IMR-90 (cell line): ENCODE measurements around the gene IRF4. TPM values are rescaled to one million over a fixed set of nuclear protein-coding genes. Genes with fewer than 3 reads are reported as not detected.

Source experiments
- ATAC-seq: fragments of 200-7000 bp; cut with Tn5 transposase; 2 replicates; pipeline ENCODE4 v1.9.1; 2020; ENCODE audit warnings: low read depth, mild to moderate bottlenecking, moderate library complexity
- BruUV-seq: library from RNA; stranded (reverse); fragments of 400-500 nt; replicated peaks from 2 replicates; lab custom pipeline; 2021; lab: Mats Ljungman, UMichigan
- CTCF ChIA-PET: fragments of 300-600 bp; formaldehyde crosslinking; extraction: SDS; loops from one replicate; lab custom pipeline; 2021; ENCODE audit warnings: antibody characterized with exemption; lab: Yijun Ruan, JAX
- POLR2A ChIA-PET: fragments of 300-600 bp; sonication (Branson Sonifier 250); formaldehyde crosslinking; loops from one replicate; lab custom pipeline; 2022; ENCODE audit warnings: antibody characterized with exemption; ENCODE audit not compliant: unreplicated experiment; lab: Charles Lee
- DNase-seq: peaks from one replicate; pipeline ENCODE4 v3.0.0; 2013
- H2AFZ ChIP-seq: replicated peaks from 2 replicates; pipeline ENCODE3; 2013; ENCODE audit warnings: low read length, mild to moderate bottlenecking; ENCODE audit not compliant: poor library complexity
- H2AK5ac ChIP-seq: 2 replicates; pipeline ENCODE4 v1.6.1; 2013; ENCODE audit warnings: low read depth, low read length, inconsistent platforms
- H2AK9ac ChIP-seq: replicated peaks from 2 replicates; pipeline ENCODE3; 2013; ENCODE audit warnings: mild to moderate bottlenecking, low read depth, low read length, moderate library complexity; ENCODE audit not compliant: poor library complexity
- H2BK120ac ChIP-seq: 2 replicates; pipeline ENCODE4 v1.6.1; 2013; ENCODE audit warnings: low read depth, low read length, inconsistent platforms
- H2BK15ac ChIP-seq: 3 replicates; pipeline ENCODE4 v1.6.1; 2013; ENCODE audit warnings: low read depth, low read length, inconsistent platforms
- H2BK20ac ChIP-seq: 2 replicates; pipeline ENCODE4 v1.6.1; 2013; ENCODE audit warnings: low read depth, mild to moderate bottlenecking, inconsistent platforms, low read length, moderate library complexity
- H2BK5ac ChIP-seq: 2 replicates; pipeline ENCODE4 v1.6.1; 2013; ENCODE audit warnings: mild to moderate bottlenecking, low read depth, low read length, inconsistent platforms; ENCODE audit not compliant: poor library complexity, severe bottlenecking
- H3K14ac ChIP-seq: replicated peaks from 2 replicates; pipeline ENCODE4 v1.6.1; 2013; ENCODE audit warnings: low read depth, low read length, inconsistent platforms
- H3K18ac ChIP-seq: 2 replicates; pipeline ENCODE4 v1.6.1; 2013; ENCODE audit warnings: low read depth, low read length, control low read depth
- H3K23ac ChIP-seq: 2 replicates; pipeline ENCODE4 v1.6.1; 2013; ENCODE audit warnings: low read depth, low read length, inconsistent platforms
- H3K27ac ChIP-seq: 2 replicates; pipeline ENCODE4 v1.5.1; 2013; ENCODE audit warnings: mild to moderate bottlenecking, control low read depth, low read length; ENCODE audit not compliant: insufficient read depth
- H3K27me3 ChIP-seq: 2 replicates; pipeline ENCODE4 v1.6.1; 2013; ENCODE audit warnings: low read length; ENCODE audit not compliant: control insufficient read depth, insufficient read depth
- H3K36me3 ChIP-seq: 2 replicates; pipeline ENCODE4 v1.6.1; 2013; ENCODE audit warnings: low read length, mixed read lengths; ENCODE audit not compliant: control insufficient read depth, insufficient read depth
- H3K4ac ChIP-seq: 2 replicates; pipeline ENCODE4 v1.6.1; 2013; ENCODE audit warnings: low read depth, low read length, inconsistent platforms
- H3K4me1 ChIP-seq: 2 replicates; pipeline ENCODE4 v1.6.1; 2013; ENCODE audit warnings: low read length, mixed read lengths; ENCODE audit not compliant: control insufficient read depth, insufficient read depth
- H3K4me2 ChIP-seq: 2 replicates; pipeline ENCODE4 v1.6.1; 2013; ENCODE audit warnings: low read depth, mild to moderate bottlenecking, control low read depth, low read length, moderate library complexity
- H3K4me3 ChIP-seq: 2 replicates; pipeline ENCODE4 v1.5.1; 2013; ENCODE audit warnings: low read depth, mild to moderate bottlenecking, control low read depth, low read length, moderate library complexity; ENCODE audit not compliant: insufficient read depth
- H3K56ac ChIP-seq: 2 replicates; pipeline ENCODE4 v1.6.1; 2013; ENCODE audit warnings: low read length, inconsistent platforms; ENCODE audit not compliant: insufficient read depth; ENCODE audit errors: extremely low read depth
- H3K79me1 ChIP-seq, 2 experiments: 2 replicates each; pipeline ENCODE4 v1.6.1; 2013; ENCODE audit warnings: low read length in 2 of 2, inconsistent platforms in 1 of 2, low read depth in 1 of 2
- H3K9ac ChIP-seq: 2 replicates; pipeline ENCODE4 v1.6.1; 2013; ENCODE audit warnings: low read depth, low read length, control low read depth
- H3K9me1 ChIP-seq: 2 replicates; pipeline ENCODE4 v1.6.1; 2013; ENCODE audit warnings: low read length, inconsistent platforms; ENCODE audit not compliant: insufficient read depth
- H3K9me3 ChIP-seq: 2 replicates; pipeline ENCODE4 v1.6.1; 2013; ENCODE audit warnings: low read length; ENCODE audit not compliant: control insufficient read depth, insufficient read depth
- H4K20me1 ChIP-seq: 2 replicates; pipeline ENCODE4 v1.6.1; 2013; ENCODE audit warnings: low read length, inconsistent platforms; ENCODE audit not compliant: insufficient read depth
- H4K5ac ChIP-seq: 2 replicates; pipeline ENCODE4 v1.6.1; 2013; ENCODE audit warnings: mild to moderate bottlenecking, low read depth, low read length, control low read depth
- H4K8ac ChIP-seq, 2 experiments: 2 replicates each; pipeline ENCODE4 v1.6.1; 2013; ENCODE audit warnings: low read depth in 2 of 2, low read length in 2 of 2, control low read depth in 1 of 2, inconsistent platforms in 1 of 2
- H4K91ac ChIP-seq: 2 replicates; pipeline ENCODE4 v1.6.1; 2013; ENCODE audit warnings: low read depth, low read length, inconsistent platforms; ENCODE audit not compliant: insufficient read depth
- CEBPB ChIP-seq: IDR thresholded peaks from 2 replicates; pipeline ENCODE4 v1.6.1; 2012; ENCODE audit warnings: low read depth, low read length, improper control_type of control experiment
- CHD1 ChIP-seq: IDR thresholded peaks from 2 replicates; pipeline ENCODE4 v1.6.1; 2012; ENCODE audit warnings: low read depth, low read length, improper control_type of control experiment
- WGBS, 2 experiments: methylation state at CpG; one replicate each; pipeline versions ENCODE4 v1.1.5 to v1.1.7; 2013; ENCODE audit warnings: missing lambda C conversion rate in 2 of 2; ENCODE audit not compliant: insufficient read length in 1 of 2; ENCODE audit errors: extremely low coverage in 2 of 2; 5-methylcytosine and 5-hydroxymethylcytosine counted together
- dilution Hi-C: fragments of 300-500 bp; cut with HindIII; formaldehyde crosslinking; loops from one replicate; pipeline ENCODE4 v1.14.3; 2018; ENCODE audit warnings: low sequenced_read_pairs; ENCODE audit not compliant: unreplicated experiment
- in situ Hi-C: fragments of 300-500 bp; cut with MboI; formaldehyde crosslinking; loops from 3 replicates; pipeline ENCODE4 v1.14.3; 2019; ENCODE audit warnings: low sequenced_read_pairs, inconsistent platforms, mixed read lengths
- intact Hi-C: fragments of 100-400 bp; cut with micrococcal nuclease; formaldehyde crosslinking; loops from 2 replicates; pipeline ENCODE4 v1.10.0; 2022
- polyA plus RNA-seq, 3 experiments: library from polyadenylated mRNA; depleted of rRNA; stranded (reverse); fragments of >200 nt; gene quantifications; 2 replicates each; pipeline ENCODE4 v1.2.3, GENCODE V29; 2012; ENCODE audit warnings: low replicate concordance in 1 of 3
- total RNA-seq: library from RNA; depleted of rRNA; stranded (reverse); fragments of >200 nt; gene quantifications from 2 replicates; pipeline ENCODE4 v1.2.3, GENCODE V29; 2012
- TF ChIP-seq, protein P1 (sequence below): conservative IDR thresholded peaks from 2 replicates; pipeline ENCODE4 v1.5.1; 2012; ENCODE audit warnings: mild to moderate bottlenecking, low read depth, low read length, improper control_type of control experiment

Gene IRF4
- total and polyA plus RNA-seq, 2 of the 4 experiments (the other 2 are of a cell fraction), result not detected

DNA sequence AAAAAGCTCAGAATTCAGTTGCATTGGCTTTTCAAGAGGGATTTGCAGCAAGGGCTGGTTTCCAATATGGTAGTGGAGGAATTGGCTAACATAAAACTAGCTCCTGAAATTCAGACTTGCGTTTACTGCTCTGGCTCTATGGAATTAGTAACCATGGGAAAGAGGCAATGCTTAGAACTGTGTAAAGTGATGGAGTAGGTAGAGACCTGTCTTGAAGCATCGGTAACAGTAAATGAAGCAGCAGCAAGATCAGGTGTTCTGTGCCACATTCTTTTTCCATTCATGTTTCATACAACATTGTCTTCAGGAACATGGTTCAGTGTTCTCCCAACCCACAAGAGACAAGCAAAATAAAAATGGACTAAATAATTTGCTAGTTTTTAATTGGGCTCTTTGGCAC, 6.5 kb downstream of the IRF4 start:
- H3K4me1 ChIP-seq, result no peaks in the 10 kb centered on the region
- no peaks in the 10 kb centered on the region for H3K9me1 ChIP-seq
- WGBS, 2 experiments, result 50% methylated on average over 1 of the region's 2 CpGs; no CpG with 5 or more reads in 1 of the 2 experiments
- H3K4me3 ChIP-seq, result no peak overlapping the region
- no peak overlapping the region for H3K23ac ChIP-seq
- H3K4me2 ChIP-seq, result no peak overlapping the region
- no peaks in the 10 kb centered on the region for H3K9me3 ChIP-seq
- H2BK15ac ChIP-seq, result no peak overlapping the region
- H3K4ac ChIP-seq, result no peak overlapping the region
- H2BK20ac ChIP-seq, result no peak overlapping the region
- no peak overlapping the region for H4K5ac ChIP-seq
- peaks cover 68% of the 10 kb centered on the region for H3K27me3 ChIP-seq
- ChIA-PET POLR2A (no interaction called here), CTCF (interaction anchor here (1.3 kb wide), 1 partner anchor 10 kb away, joined by 7 read pairs; no protein-coding TSS in a partner anchor)
- no peaks in the 10 kb centered on the region for H3K79me1 ChIP-seq
- H2AK5ac ChIP-seq, result no peak overlapping the region
- H2BK120ac ChIP-seq, result no peak overlapping the region
- no peak overlapping the region for H3K9ac ChIP-seq
- no peak overlapping the region for H3K27ac ChIP-seq
- H3K36me3 ChIP-seq, result no peaks in the 10 kb centered on the region
- dilution Hi-C loops (no loop called here), intact Hi-C loops (no loop called here), in situ Hi-C loops (no loop called here)
- no peak overlapping the region for H3K14ac ChIP-seq
- no peaks in the 10 kb centered on the region for H4K20me1 ChIP-seq
- no peak overlapping the region for H2BK5ac ChIP-seq
- TF ChIP-seq CHD1 (no peak), CEBPB (no peak)
- TF ChIP-seq, protein P1, sequence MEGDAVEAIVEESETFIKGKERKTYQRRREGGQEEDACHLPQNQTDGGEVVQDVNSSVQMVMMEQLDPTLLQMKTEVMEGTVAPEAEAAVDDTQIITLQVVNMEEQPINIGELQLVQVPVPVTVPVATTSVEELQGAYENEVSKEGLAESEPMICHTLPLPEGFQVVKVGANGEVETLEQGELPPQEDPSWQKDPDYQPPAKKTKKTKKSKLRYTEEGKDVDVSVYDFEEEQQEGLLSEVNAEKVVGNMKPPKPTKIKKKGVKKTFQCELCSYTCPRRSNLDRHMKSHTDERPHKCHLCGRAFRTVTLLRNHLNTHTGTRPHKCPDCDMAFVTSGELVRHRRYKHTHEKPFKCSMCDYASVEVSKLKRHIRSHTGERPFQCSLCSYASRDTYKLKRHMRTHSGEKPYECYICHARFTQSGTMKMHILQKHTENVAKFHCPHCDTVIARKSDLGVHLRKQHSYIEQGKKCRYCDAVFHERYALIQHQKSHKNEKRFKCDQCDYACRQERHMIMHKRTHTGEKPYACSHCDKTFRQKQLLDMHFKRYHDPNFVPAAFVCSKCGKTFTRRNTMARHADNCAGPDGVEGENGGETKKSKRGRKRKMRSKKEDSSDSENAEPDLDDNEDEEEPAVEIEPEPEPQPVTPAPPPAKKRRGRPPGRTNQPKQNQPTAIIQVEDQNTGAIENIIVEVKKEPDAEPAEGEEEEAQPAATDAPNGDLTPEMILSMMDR, result no peak
- H4K8ac ChIP-seq, result no peak overlapping the region
- no peak for DNase-seq
- no peak for ATAC-seq
- H3K56ac ChIP-seq, result no peak overlapping the region
- H2AK9ac ChIP-seq, result no peak overlapping the region
- BruUV-seq, result no TSS peak
- H3K18ac ChIP-seq, result no peak overlapping the region
- no peak overlapping the region for H2AFZ ChIP-seq
- no peak overlapping the region for H4K91ac ChIP-seq
